Keratinocyte (primary cell): Measurements from ENCODE around the gene ANKRD34A.

Experiments used
- CTCF ChIP-seq, 3 experiments: IDR thresholded peaks in 1 of 3; conservative IDR thresholded peaks in 1 of 3; optimal IDR thresholded peaks in 1 of 3; 2 replicates in 2 of 3; 3 replicates in 1 of 3; pipeline versions ENCODE3 to v1.5.1; 2011; ENCODE audit warnings: low read length in 3 of 3, mild to moderate bottlenecking in 3 of 3, moderate library complexity in 2 of 3, control low read depth in 1 of 3, inconsistent platforms in 1 of 3; ENCODE audit not compliant: insufficient read depth in 2 of 3; ENCODE audit errors: extremely low read depth in 1 of 3
- EZH2 ChIP-seq: IDR thresholded peaks from one replicate; pipeline ENCODE4 v1.6.1; 2012; ENCODE audit warnings: inconsistent platforms, mild to moderate bottlenecking, low read length, moderate library complexity

DNA sequence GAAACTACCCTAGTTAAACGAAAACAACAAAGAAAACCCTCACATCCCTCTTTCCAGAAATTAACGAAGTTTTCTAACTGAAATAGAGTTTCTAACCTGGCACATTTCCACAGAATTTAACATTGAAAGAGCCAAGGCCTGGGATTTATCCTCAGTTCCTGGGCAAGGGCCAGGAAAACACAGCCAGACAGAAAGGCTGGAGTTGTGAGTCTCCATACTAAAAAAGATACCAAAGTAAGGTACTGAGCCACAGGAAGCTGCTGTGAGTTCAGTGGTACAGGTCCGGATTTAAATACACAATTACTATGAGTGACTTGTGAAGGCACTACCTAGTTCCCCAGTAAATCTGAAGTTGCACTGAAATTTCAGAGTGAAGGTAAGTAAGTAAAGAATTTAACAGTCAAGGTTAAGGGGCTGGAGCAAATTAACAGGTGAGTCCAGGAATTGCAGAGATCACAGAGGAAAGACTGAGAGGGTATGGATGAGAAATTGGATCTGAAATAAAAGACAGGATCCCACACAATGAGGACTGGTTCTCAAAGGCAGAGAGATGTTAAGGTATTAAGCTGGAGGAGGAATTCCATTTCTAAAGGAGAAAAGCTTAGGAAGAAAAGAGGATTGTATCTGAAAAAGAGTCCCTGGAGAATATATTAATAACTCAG lies 7.5 kb downstream of the ANKRD34A start:
- no peak for TF ChIP-seq CTCF (optimal IDR thresholded peaks at IDR 0.05 in 1 of 3, IDR thresholded peaks at IDR 0.05 in 1 of 3, conservative IDR thresholded peaks at IDR 0.05 in 1 of 3; ENCODE audit: extremely low read depth in 1 of 3, insufficient read depth in 2 of 3, low read length in 3 of 3)
- no peak for TF ChIP-seq EZH2
